SK-N-SH (cell line): ENCODE data around the gene ADAMTS9.

ENCODE experiments used
- FOSL2 ChIP-seq: IDR thresholded peaks from 2 replicates; pipeline ENCODE4 v1.4.0; 2012; ENCODE audit warnings: low read depth, mild to moderate bottlenecking, moderate library complexity, borderline replicate concordance
- JUND ChIP-seq: IDR thresholded peaks from 2 replicates; pipeline ENCODE4 v1.4.0; 2012
- RCOR1 ChIP-seq: fragments of 150-350 bp; IDR thresholded peaks from 2 replicates; pipeline ENCODE4 v1.6.1; 2017; ENCODE audit warnings: antibody characterized with exemption, low read length
- TF ChIP-seq, protein P1 (sequence below): fragments of 200-600 bp; sonication (generic); IDR thresholded peaks from 2 replicates; pipeline ENCODE4 v1.6.1; 2017; ENCODE audit warnings: antibody characterized with exemption, mild to moderate bottlenecking, moderate library complexity
- TF ChIP-seq, protein P2 (sequence below): fragments of 150-350 bp; IDR thresholded peaks from 2 replicates; pipeline ENCODE4 v1.6.1; 2017; ENCODE audit warnings: antibody characterized with exemption, low read length, low read depth, borderline replicate concordance

DNA sequence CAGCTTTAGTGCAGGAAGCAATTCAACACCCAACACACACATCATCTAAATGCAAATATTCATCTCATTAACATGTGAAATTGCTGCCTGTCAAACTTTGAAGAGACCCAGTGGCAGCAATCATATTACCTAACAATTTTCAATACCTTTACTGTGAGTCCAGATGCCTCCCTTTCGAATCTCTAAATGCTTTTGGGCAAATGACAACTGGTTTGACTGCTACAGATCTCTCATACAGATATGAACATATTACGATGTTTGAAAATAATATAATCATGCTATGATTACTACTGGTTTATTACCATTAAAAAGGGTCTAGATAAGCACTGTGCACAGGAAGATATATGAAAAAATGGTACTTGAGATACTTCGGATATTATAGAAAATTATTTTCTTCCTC lies 137.9 kb downstream of the ADAMTS9 start:
- TF ChIP-seq, protein P1, sequence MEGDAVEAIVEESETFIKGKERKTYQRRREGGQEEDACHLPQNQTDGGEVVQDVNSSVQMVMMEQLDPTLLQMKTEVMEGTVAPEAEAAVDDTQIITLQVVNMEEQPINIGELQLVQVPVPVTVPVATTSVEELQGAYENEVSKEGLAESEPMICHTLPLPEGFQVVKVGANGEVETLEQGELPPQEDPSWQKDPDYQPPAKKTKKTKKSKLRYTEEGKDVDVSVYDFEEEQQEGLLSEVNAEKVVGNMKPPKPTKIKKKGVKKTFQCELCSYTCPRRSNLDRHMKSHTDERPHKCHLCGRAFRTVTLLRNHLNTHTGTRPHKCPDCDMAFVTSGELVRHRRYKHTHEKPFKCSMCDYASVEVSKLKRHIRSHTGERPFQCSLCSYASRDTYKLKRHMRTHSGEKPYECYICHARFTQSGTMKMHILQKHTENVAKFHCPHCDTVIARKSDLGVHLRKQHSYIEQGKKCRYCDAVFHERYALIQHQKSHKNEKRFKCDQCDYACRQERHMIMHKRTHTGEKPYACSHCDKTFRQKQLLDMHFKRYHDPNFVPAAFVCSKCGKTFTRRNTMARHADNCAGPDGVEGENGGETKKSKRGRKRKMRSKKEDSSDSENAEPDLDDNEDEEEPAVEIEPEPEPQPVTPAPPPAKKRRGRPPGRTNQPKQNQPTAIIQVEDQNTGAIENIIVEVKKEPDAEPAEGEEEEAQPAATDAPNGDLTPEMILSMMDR = no peak
- no peak for TF ChIP-seq JUND
- no peak for TF ChIP-seq FOSL2
- TF ChIP-seq RCOR1 = 0 out of 2 replicates have a peak, but pooled peaks have one; percentile 36
- TF ChIP-seq, protein P2, sequence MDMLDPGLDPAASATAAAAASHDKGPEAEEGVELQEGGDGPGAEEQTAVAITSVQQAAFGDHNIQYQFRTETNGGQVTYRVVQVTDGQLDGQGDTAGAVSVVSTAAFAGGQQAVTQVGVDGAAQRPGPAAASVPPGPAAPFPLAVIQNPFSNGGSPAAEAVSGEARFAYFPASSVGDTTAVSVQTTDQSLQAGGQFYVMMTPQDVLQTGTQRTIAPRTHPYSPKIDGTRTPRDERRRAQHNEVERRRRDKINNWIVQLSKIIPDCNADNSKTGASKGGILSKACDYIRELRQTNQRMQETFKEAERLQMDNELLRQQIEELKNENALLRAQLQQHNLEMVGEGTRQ = no peak
